Measurements from ENCODE around the gene SCAF4. TPM values are rescaled to one million over a fixed set of nuclear protein-coding genes. Genes with fewer than 3 reads are reported as not detected.

Gene SCAF4
- total and polyA plus RNA-seq, 10 donors: 10.1 to 48.4 (median 34.1) TPM

DNA sequence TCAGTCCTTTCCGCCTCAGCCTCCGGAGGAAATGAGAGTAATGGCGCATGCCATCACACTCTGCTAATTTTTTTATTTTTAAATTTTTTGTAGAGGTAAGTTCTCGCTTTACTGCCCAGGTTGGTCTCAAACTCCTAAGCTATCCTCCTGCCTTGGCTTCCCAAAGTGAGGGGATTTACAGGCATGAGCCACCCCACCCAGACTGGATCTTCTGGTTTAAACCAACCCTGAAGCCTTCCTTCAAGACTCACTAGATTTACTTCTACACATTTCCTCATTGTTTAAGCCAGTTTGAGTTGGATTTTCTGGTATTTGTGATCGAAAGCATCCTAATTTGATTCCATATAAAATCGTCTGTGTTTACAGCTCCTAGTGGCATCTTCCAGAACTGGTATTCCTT lies 23.1 kb upstream of the SCAF4 start:
- intact Hi-C loops (cut with DNase I; ENCODE audit: low total_unique reads): no loop called here

DNA sequence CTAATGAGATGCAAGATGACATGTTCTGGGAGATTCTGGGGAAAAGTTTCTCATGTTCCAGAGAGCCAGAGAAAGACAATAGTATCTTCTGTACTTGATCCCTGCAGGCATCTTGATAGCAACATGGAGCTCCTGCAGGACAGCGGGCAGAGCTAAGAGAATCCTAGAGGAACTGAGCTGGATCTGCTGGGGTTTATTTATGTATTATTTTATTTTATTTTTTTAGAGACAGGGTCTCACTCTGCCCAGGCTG lies 22.7 kb upstream of the SCAF4 start:
- WGBS, 5 donors: 93 to 100% (median 97%) methylated on average over 1 of the region's 1 CpG
- intact Hi-C loops (cut with DNase I; ENCODE audit: low total_unique reads): no loop called here

More for the DNA sequence above, 23.1 kb upstream of the SCAF4 start:
- TF ChIP-seq POLR2AphosphoS5 (IDR thresholded peaks at IDR 0.05) (no peak), POLR2A (IDR thresholded peaks at IDR 0.05) (no peak)
- 85 to 94% (median 91%) methylated on average over 6 of the region's 6 CpGs for WGBS, 5 donors
- H3K4me1 ChIP-seq: no peaks in the 10 kb centered on the region
- H3K36me3 ChIP-seq: no peaks in the 10 kb centered on the region
- no peaks in the 10 kb centered on the region for H3K9me3 ChIP-seq
- DNase-seq: no peak
- H3K4me3 ChIP-seq: no peak overlapping the region
- no peaks in the 10 kb centered on the region for H3K27me3 ChIP-seq (replicated peaks in 1 of 7)
- no peak overlapping the region for H3K27ac ChIP-seq

DNA sequence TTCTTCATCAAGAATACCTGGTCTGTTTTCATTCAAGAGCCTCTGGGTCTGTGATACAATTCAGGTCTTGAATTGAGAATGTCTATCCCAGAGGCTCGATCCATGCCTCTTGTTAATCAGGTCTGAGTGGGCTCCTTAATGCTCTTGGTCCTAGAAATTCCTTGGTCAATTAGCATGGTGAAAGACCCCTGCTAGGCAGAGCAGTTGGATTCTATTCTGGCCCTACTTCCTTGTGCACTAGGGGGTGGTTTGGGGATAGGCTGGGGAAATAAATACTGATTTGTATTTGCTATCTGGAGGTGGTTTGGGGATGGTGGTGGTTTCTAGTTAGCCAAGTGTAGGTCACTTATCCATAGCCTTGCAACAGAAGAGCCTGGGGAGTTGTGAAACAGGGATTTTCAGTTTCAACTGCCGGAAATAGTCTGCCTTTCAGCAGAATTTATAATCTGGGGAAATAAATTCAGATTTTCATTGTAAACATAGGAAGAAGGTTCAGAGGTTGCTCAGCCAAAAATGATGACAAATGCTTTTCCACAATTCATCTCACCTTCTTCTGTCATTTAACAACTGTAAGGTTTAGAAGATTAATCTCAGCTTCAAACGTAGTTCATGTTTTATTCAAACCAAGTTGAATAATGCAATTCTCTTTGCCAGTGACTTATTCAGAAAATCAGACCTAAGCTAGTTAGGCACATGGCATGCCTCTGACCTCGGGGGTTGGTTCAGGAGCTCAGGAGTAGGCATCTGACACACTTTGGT lies 22.2 kb upstream of the SCAF4 start:
- Histone ChIP-seq H3K27me3 (replicated peaks in 1 of 7) (no peaks in the 10 kb centered on the region), H3K9me3 (no peaks in the 10 kb centered on the region), H3K36me3 (no peaks in the 10 kb centered on the region), H3K4me1 (no peaks in the 10 kb centered on the region), H3K4me3 (no peak overlapping the region), H3K27ac (no peak overlapping the region)
- WGBS, 5 donors: 68 to 80% (median 73%) methylated on average over 4 of the region's 4 CpGs
- TF ChIP-seq POLR2A (IDR thresholded peaks at IDR 0.05) (no peak), POLR2AphosphoS5 (IDR thresholded peaks at IDR 0.05) (no peak)
- TF ChIP-seq, protein P1, sequence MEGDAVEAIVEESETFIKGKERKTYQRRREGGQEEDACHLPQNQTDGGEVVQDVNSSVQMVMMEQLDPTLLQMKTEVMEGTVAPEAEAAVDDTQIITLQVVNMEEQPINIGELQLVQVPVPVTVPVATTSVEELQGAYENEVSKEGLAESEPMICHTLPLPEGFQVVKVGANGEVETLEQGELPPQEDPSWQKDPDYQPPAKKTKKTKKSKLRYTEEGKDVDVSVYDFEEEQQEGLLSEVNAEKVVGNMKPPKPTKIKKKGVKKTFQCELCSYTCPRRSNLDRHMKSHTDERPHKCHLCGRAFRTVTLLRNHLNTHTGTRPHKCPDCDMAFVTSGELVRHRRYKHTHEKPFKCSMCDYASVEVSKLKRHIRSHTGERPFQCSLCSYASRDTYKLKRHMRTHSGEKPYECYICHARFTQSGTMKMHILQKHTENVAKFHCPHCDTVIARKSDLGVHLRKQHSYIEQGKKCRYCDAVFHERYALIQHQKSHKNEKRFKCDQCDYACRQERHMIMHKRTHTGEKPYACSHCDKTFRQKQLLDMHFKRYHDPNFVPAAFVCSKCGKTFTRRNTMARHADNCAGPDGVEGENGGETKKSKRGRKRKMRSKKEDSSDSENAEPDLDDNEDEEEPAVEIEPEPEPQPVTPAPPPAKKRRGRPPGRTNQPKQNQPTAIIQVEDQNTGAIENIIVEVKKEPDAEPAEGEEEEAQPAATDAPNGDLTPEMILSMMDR (IDR thresholded peaks at IDR 0.05 in 8 of 11, conservative IDR thresholded peaks at IDR 0.05 in 3 of 11): no peak
- no peak for DNase-seq
- intact Hi-C loops (cut with DNase I; ENCODE audit: low total_unique reads): no loop called here

More for the DNA sequence above, 22.7 kb upstream of the SCAF4 start:
- Histone ChIP-seq H3K4me3 (no peak overlapping the region), H3K27ac (no peak overlapping the region), H3K4me1 (no peaks in the 10 kb centered on the region), H3K36me3 (no peaks in the 10 kb centered on the region), H3K27me3 (replicated peaks in 1 of 7) (no peaks in the 10 kb centered on the region), H3K9me3 (no peaks in the 10 kb centered on the region)
- no peak for DNase-seq
- TF ChIP-seq, protein P1 (IDR thresholded peaks at IDR 0.05 in 8 of 11, conservative IDR thresholded peaks at IDR 0.05 in 3 of 11): no peak
- no peak for TF ChIP-seq POLR2AphosphoS5 (IDR thresholded peaks at IDR 0.05)
- no peak for TF ChIP-seq POLR2A (IDR thresholded peaks at IDR 0.05)

DNA sequence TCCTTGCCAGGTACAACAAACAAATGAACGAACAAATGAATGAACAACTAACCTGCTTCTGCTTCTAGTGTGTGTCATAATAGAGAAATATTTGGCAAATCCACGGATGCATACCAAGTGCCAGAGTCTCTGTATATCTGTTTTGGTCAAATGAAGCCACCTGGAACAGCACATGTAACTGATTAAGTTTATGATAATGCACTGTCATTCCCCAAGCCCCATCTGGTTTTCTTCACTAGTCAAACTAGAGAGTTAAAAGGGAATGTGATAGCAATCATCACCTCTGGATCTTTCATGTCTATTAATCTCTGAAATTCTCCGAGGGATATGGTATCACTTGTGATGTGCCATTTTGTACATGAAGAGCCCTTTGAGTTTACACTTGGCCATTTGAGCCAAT lies 21.0 kb upstream of the SCAF4 start:
- Histone ChIP-seq H3K4me1 (no peaks in the 10 kb centered on the region), H3K9me3 (no peaks in the 10 kb centered on the region), H3K27ac (no peak overlapping the region), H3K36me3 (no peaks in the 10 kb centered on the region), H3K4me3 (no peak overlapping the region), H3K27me3 (replicated peaks in 1 of 7) (no peaks in the 10 kb centered on the region)
- 78 to 87% (median 80%) methylated on average over 3 of the region's 3 CpGs for WGBS, 5 donors
- TF ChIP-seq POLR2AphosphoS5 (IDR thresholded peaks at IDR 0.05): no peak
- TF ChIP-seq, protein P1 (IDR thresholded peaks at IDR 0.05 in 8 of 11, conservative IDR thresholded peaks at IDR 0.05 in 3 of 11): no peak
- no peak for TF ChIP-seq POLR2A (IDR thresholded peaks at IDR 0.05)
- no peak for DNase-seq
- intact Hi-C loops (cut with DNase I; ENCODE audit: low total_unique reads): no loop called here
